ENCODE measurements around the gene TNPO2.

DNA sequence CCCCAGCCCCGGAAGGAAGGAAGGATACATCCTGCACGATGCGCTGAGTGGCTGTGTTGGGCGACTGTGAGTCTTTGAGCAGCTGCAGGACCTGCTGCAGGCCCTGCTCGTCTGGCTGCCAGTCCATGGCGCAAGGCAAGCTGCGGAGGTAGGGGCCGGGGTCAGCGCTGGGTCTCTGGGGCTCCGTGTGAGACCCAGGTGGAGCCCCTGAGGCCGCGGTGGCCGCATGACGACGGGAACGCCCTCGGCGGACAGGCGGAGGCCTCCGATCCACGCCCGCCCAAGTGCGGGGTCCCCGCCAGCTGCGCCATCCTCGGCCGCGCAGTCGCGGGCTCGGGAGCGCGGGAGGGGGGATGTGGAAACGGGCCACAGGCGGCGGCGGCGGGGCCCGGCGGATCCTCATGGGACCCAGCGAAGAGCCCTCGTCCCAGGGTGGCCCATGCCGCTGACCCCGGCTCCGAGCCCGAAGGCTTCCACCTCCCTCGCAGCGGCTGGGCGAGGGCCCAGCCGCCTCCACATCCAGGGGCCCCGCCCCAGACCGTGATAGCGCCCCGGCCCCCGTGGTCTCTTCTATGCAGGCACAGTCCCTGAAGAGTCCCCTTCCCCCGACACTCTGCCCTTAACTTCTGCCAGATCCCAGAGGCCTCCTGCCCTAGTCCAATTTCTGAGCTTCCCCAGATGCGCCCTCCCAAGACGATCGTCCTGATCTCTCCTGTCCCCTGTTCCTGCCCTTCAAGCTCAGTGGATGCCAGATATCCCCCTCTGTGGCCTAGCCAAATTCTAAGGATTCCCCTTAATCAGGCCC is 2.7 kb downstream of the TNPO2 start:
- TF ChIP-seq, protein P1, sequence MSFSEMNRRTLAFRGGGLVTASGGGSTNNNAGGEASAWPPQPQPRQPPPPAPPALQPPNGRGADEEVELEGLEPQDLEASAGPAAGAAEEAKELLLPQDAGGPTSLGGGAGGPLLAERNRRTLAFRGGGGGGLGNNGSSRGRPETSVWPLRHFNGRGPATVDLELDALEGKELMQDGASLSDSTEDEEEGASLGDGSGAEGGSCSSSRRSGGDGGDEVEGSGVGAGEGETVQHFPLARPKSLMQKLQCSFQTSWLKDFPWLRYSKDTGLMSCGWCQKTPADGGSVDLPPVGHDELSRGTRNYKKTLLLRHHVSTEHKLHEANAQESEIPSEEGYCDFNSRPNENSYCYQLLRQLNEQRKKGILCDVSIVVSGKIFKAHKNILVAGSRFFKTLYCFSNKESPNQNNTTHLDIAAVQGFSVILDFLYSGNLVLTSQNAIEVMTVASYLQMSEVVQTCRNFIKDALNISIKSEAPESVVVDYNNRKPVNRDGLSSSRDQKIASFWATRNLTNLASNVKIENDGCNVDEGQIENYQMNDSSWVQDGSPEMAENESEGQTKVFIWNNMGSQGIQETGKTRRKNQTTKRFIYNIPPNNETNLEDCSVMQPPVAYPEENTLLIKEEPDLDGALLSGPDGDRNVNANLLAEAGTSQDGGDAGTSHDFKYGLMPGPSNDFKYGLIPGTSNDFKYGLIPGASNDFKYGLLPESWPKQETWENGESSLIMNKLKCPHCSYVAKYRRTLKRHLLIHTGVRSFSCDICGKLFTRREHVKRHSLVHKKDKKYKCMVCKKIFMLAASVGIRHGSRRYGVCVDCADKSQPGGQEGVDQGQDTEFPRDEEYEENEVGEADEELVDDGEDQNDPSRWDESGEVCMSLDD (tag by site-specific recombination; IDR thresholded peaks at IDR 0.05), result no peak
- no peak for TF ChIP-seq ZNF214 (tag by site-specific recombination; IDR thresholded peaks at IDR 0.05; ENCODE audit: borderline replicate concordance)
- TF ChIP-seq KLF7 (tag by site-specific recombination; IDR thresholded peaks at IDR 0.05; ENCODE audit: borderline replicate concordance), result no peak
- TF ChIP-seq, protein P2, sequence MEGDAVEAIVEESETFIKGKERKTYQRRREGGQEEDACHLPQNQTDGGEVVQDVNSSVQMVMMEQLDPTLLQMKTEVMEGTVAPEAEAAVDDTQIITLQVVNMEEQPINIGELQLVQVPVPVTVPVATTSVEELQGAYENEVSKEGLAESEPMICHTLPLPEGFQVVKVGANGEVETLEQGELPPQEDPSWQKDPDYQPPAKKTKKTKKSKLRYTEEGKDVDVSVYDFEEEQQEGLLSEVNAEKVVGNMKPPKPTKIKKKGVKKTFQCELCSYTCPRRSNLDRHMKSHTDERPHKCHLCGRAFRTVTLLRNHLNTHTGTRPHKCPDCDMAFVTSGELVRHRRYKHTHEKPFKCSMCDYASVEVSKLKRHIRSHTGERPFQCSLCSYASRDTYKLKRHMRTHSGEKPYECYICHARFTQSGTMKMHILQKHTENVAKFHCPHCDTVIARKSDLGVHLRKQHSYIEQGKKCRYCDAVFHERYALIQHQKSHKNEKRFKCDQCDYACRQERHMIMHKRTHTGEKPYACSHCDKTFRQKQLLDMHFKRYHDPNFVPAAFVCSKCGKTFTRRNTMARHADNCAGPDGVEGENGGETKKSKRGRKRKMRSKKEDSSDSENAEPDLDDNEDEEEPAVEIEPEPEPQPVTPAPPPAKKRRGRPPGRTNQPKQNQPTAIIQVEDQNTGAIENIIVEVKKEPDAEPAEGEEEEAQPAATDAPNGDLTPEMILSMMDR (tag by site-specific recombination; IDR thresholded peaks at IDR 0.05), result no peak
- TF ChIP-seq, protein P3, sequence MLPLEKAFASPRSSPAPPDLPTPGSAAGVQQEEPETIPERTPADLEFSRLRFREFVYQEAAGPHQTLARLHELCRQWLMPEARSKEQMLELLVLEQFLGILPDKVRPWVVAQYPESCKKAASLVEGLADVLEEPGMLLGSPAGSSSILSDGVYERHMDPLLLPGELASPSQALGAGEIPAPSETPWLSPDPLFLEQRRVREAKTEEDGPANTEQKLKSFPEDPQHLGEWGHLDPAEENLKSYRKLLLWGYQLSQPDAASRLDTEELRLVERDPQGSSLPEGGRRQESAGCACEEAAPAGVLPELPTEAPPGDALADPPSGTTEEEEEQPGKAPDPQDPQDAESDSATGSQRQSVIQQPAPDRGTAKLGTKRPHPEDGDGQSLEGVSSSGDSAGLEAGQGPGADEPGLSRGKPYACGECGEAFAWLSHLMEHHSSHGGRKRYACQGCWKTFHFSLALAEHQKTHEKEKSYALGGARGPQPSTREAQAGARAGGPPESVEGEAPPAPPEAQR (tag by site-specific recombination; IDR thresholded peaks at IDR 0.05), result no peak
- no peak for TF ChIP-seq ZNF501 (tag by site-specific recombination; IDR thresholded peaks at IDR 0.05)
- TF ChIP-seq ZNF558 (tag by site-specific recombination; IDR thresholded peaks at IDR 0.05), result no peak
- no peak for TF ChIP-seq KLF16 (tag by site-specific recombination; IDR thresholded peaks at IDR 0.05)
- TF ChIP-seq OSR2 (tag by site-specific recombination; IDR thresholded peaks at IDR 0.05), result no peak
